ENCODE data around the gene DDX53.

Gene DDX53

GRCh38 chrX:22999696-23000223, at the start of gene DDX53:
Gene DDX53, plus strand, starts transcription at chrX:22999960. Its CDS starts 98 bp downstream, at chrX:23000058.
- no peak for DNase-seq (ENCODE audit: low spot score)

- DNase-seq (ENCODE audit: low spot score), result no peak
Observed at GRCh38 chrX:22950269-22951266, 49.2 kb upstream of the DDX53 start.

- DNase-seq (ENCODE audit: low spot score), result no peak
Observed at GRCh38 chrX:22952010-22952409, 47.8 kb upstream of the DDX53 start.

GRCh38 chrX:22958250-22958649, 41.5 kb upstream of the DDX53 start:
- DNase-seq (ENCODE audit: low spot score), result no peak

- no peak for DNase-seq (ENCODE audit: low spot score)
Observed at GRCh38 chrX:22959204-22959920, 40.4 kb upstream of the DDX53 start.

- DNase-seq (ENCODE audit: low spot score), result no peak
Observed at GRCh38 chrX:22963196-22963595, 36.6 kb upstream of the DDX53 start.

- no peak for DNase-seq (ENCODE audit: low spot score)
Observed at GRCh38 chrX:22968494-22968893, 31.3 kb upstream of the DDX53 start.

- no peak for DNase-seq (ENCODE audit: low spot score)
Observed at GRCh38 chrX:22969411-22969810, 30.3 kb upstream of the DDX53 start.

GRCh38 chrX:22970861-22971260, 28.9 kb upstream of the DDX53 start:
- no peak for DNase-seq (ENCODE audit: low spot score)

- DNase-seq (ENCODE audit: low spot score), result no peak
Observed at GRCh38 chrX:22974616-22975015, 25.1 kb upstream of the DDX53 start.

- DNase-seq (ENCODE audit: low spot score), result no peak
Observed at GRCh38 chrX:22975786-22976185, 24.0 kb upstream of the DDX53 start.

- no peak for DNase-seq (ENCODE audit: low spot score)
Observed at GRCh38 chrX:22985958-22986357, 13.8 kb upstream of the DDX53 start.

- no peak for DNase-seq (ENCODE audit: low spot score)
Observed at GRCh38 chrX:22987452-22987851, 12.3 kb upstream of the DDX53 start.

- no peak for DNase-seq (ENCODE audit: low spot score)
Observed at GRCh38 chrX:23003116-23003515, 3.4 kb downstream of the DDX53 start.

GRCh38 chrX:23008431-23009099, 8.8 kb downstream of the DDX53 start:
- DNase-seq (ENCODE audit: low spot score), result no peak

- DNase-seq (ENCODE audit: low spot score), result peak; percentile 1
Observed at GRCh38 chrX:23012162-23012561, 12.4 kb downstream of the DDX53 start.

- no peak for DNase-seq (ENCODE audit: low spot score)
Observed at GRCh38 chrX:23012636-23013035, 12.9 kb downstream of the DDX53 start.

- no peak for DNase-seq (ENCODE audit: low spot score)
Observed at GRCh38 chrX:23013366-23013765, 13.6 kb downstream of the DDX53 start.

GRCh38 chrX:23031600-23031999, 31.8 kb downstream of the DDX53 start:
- DNase-seq (ENCODE audit: low spot score), result no peak

- no peak for DNase-seq (ENCODE audit: low spot score)
Observed at GRCh38 chrX:23035493-23035892, 35.7 kb downstream of the DDX53 start.

- DNase-seq (ENCODE audit: low spot score), result no peak
Observed at GRCh38 chrX:23046443-23046842, 46.7 kb downstream of the DDX53 start.

Measured in CD4-positive, alpha-beta T cell treated with Interleukin-6 at 100 ng/mL for 8 hours (primary cell).